NCI-H2227 treated with DMSO at 0.1 percent for 48 hours (cell line): Measurements from ENCODE around the gene CDH11.

Experiments used
- DNase-seq: peaks from one replicate; lab custom pipeline; 2025; lab: John Stamatoyannopoulos, UW

CDH11 gene

GRCh38 chr16:65069766-65070165, 52.1 kb downstream of the CDH11 start:
- DNase-seq, result no peak

GRCh38 chr16:65069065-65069464, 52.8 kb downstream of the CDH11 start:
- DNase-seq, result no peak

- DNase-seq, result no peak
Observed at GRCh38 chr16:65068151-65068740, 53.6 kb downstream of the CDH11 start.

- no peak for DNase-seq
Observed at GRCh38 chr16:65066651-65067050, 55.2 kb downstream of the CDH11 start.

GRCh38 chr16:65065031-65065430, 56.8 kb downstream of the CDH11 start:
- DNase-seq, result no peak

GRCh38 chr16:65064131-65064530, 57.7 kb downstream of the CDH11 start:
- DNase-seq, result no peak

- DNase-seq, result no peak
Observed at GRCh38 chr16:65062736-65063583, 58.9 kb downstream of the CDH11 start.

- DNase-seq, result no peak
Observed at GRCh38 chr16:65061935-65062518, 59.8 kb downstream of the CDH11 start.

- no peak for DNase-seq
Observed at GRCh38 chr16:65061263-65061662, 60.6 kb downstream of the CDH11 start.

- no peak for DNase-seq
Observed at GRCh38 chr16:65059406-65059980, 62.4 kb downstream of the CDH11 start.

- no peak for DNase-seq
Observed at GRCh38 chr16:65057184-65057583, 64.7 kb downstream of the CDH11 start.

GRCh38 chr16:65054457-65054856, 67.4 kb downstream of the CDH11 start:
- DNase-seq, result no peak

GRCh38 chr16:65049679-65050078, 72.2 kb downstream of the CDH11 start:
- no peak for DNase-seq

GRCh38 chr16:65045961-65046360, 75.9 kb downstream of the CDH11 start:
- DNase-seq, result no peak

GRCh38 chr16:65044873-65045272, 77.0 kb downstream of the CDH11 start:
- no peak for DNase-seq

- no peak for DNase-seq
Observed at GRCh38 chr16:65044026-65044425, 77.8 kb downstream of the CDH11 start.

GRCh38 chr16:65042438-65043365, 79.2 kb downstream of the CDH11 start:
- no peak for DNase-seq

GRCh38 chr16:65041667-65042066, 80.2 kb downstream of the CDH11 start:
- no peak for DNase-seq

GRCh38 chr16:65038100-65038499, 83.8 kb downstream of the CDH11 start:
- DNase-seq, result no peak

- no peak for DNase-seq
Observed at GRCh38 chr16:65037556-65037955, 84.3 kb downstream of the CDH11 start.

GRCh38 chr16:65034915-65035314, 86.9 kb downstream of the CDH11 start:
- no peak for DNase-seq

GRCh38 chr16:65032387-65032786, 89.5 kb downstream of the CDH11 start:
- DNase-seq, result no peak
